NCI-H2029 treated with DMSO at 0.1 percent for 48 hours (cell line): ENCODE measurements around the gene FOXB1.

Source experiments
- DNase-seq: peaks from one replicate; lab custom pipeline; 2025; lab: John Stamatoyannopoulos, UW

FOXB1 gene

GRCh38 chr15:60020736-60021135 lies 16.6 kb downstream of the FOXB1 start:
- DNase-seq, result no peak

DNA sequence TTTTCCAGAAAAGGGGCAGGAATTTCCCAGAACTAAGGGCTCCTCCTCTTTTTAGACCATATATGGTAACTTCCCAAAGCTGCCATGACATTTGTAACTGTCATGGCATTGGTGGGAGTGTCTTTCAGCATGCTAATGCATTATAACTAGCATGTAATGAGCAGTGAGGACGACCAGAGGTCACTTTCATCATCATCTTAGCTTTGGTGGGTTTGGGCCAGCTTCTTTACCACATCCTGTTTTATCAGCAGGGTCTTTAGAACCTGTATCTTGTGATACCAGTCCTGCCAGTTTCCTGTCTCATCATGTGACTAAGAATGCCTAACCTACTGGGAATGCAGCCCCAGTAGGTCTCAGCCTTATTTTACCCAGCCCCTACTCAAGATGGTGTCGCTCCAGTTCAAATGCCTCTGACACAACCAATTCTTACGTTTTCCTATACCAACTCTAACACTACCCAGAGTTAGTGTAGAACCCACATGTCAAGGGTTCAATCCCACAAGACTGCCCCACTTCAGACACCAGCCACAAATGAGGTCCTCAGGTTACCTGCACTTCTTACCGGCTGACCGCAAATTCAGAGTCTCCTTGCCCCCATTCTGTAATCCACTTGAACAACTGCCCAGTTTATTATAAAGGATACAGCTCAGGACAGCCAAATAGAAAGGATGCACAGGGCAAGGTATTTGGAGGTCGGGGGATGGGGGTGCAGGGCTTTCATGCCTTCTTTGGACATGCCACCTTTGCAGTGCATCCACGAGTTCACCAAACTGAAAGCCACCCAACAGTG lies 17.7 kb downstream of the FOXB1 start:
- DNase-seq, result no peak

- no peak for DNase-seq
Observed at GRCh38 chr15:60022379-60022741, 18.2 kb downstream of the FOXB1 start.

- no peak for DNase-seq
Observed at GRCh38 chr15:60026555-60026954, 22.4 kb downstream of the FOXB1 start.

- DNase-seq, result no peak
Observed at GRCh38 chr15:60035344-60035743, 31.2 kb downstream of the FOXB1 start.

DNA sequence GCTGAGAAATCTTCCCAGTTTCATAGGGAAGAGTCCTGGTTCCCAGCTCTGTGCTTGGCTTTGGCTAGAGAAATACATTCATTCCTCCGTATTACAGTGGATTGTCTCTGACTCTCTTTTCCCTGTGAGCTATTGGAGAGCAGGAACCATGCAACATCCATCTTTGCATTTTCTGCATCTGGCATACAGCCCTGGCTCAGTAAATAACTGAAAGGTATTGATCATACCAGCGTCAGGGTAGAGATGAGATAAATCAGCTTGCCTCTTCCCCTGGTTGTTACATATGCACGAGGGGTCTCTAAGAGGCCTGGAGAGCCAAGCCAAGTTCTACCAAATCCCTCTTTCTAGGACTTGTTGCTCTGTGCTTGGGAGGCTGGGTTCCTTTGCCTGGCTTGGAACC lies 35.2 kb downstream of the FOXB1 start:
- no peak for DNase-seq

DNA sequence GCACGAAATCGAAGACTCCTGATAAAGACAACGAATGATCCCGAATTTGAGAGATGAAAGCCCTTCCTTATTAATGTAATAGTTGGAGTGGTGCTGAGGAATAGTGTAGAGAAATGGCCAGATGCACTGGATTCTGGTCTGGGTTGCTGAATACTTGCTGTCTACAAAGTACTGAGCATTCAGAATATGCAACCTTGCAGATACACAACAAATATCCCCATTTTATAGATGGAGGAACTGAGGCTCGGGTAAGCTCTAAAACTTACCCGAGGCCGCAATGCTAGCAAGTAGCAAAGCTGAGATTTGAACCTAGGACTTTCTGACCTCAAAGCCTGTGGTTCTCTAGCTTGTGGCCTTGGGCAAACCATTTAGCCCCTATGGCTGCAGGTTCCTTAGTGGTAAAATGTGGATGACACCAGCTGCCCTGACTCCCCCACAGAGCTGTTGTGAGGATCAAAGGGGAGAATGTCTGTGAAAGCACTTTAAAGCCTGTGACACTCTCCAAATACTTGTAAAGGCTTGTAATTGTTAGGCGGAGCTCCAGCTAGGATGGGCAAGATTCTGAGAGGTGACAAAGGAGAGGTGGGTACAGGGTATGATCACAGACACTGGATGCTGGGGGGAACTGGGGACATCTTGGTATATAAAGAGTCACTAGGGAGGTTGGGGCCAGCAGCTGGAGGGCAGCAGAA lies 39.8 kb downstream of the FOXB1 start:
- DNase-seq, result no peak

DNA sequence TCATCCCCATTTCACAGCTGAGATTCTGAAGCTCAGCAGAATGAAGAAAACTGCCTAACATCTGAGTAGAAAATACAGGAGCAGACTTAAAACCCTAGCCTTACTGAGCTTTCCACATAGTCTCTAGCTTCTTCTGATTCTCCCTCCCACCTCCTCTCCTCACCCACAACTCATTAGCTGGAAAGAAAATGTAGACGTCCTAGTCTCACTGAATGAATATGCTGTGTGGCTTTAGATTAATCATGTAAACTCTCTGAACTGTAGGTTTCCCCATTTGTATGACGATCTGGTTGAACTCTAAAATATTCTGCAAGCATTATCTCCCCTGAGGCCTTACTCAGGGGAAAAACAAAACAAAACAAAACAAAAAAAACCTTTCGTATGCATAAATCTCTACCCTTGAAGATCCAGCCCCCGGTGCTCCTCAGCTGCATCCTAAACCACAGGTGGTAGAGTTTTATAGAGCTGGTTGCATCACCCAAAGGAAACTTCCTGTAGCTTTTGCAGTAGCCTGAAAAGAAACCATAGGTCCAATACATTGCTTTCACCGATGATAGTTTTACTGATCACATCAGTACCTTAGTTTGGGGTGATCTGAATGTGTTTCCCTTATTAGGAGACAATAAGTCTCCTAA lies 40.6 kb downstream of the FOXB1 start:
- DNase-seq, result no peak

DNA sequence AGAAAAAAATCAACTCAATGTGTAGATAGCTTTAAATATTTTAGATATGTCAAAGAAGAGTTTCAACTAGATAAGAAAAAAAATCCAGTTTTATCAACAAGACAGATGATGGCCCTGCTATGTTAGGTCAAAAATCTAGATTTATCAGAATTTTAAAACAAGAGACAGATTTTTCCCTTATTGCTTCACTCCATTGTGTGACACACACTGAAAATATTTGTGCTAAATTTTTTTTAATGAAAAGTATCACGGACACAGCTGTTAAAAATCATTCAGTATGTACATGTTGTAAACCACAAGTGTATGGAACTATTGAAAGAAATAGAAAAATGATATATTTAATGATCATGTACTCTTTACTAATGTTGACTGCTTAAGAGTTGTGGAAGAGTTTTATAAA lies 43.6 kb downstream of the FOXB1 start:
- DNase-seq, result no peak

GRCh38 chr15:60049948-60050347 lies 45.8 kb downstream of the FOXB1 start:
- DNase-seq, result no peak

- DNase-seq, result no peak
Observed at GRCh38 chr15:60052796-60053195, 48.7 kb downstream of the FOXB1 start.

DNA sequence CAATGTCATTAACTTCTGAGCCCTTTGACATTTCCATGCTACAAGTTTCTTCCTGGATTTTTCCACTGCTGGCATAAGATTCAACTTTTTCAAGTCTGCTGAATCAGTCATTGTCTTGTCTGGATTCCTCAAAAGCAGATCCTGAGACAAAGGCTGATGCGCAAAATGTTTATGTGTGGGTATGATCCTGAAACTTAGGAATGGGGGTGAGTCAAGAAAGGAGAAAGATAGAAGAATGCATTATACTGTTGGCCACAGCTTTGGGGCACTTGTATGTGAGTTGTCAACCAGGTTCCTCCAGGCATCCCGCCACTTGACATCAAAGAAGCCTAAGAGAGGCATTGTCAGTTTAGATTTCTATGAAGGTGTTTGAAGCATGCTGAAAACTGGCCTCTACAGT lies 50.4 kb downstream of the FOXB1 start:
- no peak for DNase-seq
